Ureter (tissue), 1 donor: ENCODE measurements around the gene EEF1AKMT4. TPM values are rescaled to one million over a fixed set of nuclear protein-coding genes. Genes with fewer than 3 reads are reported as not detected.

Source experiments
- DNase-seq: peaks from one replicate; pipeline ENCODE4 v3.0.0-alpha.2; 2020; ENCODE audit warnings: low spot score
- total RNA-seq: library from RNA; stranded (reverse); gene quantifications from one replicate; pipeline ENCODE4 v1.2.4, GENCODE V29; 2023
- donor health status: DM: yes; HTN: yes; CAD: no.

The EEF1AKMT4 gene
- total RNA-seq, 1 donor from 2014 or later, result 3.1 TPM

- DNase-seq, result peak; percentile 98
Observed at GRCh38 chr3:184298759-184299487, 49.5 kb downstream of the EEF1AKMT4 start, which contains the start of gene PSMD2. Gene PSMD2, plus strand, starts transcription at chr3:184299241. Its CDS starts 26 bp downstream, at chr3:184299267.

GRCh38 chr3:184299488-184300377 is 50.3 kb downstream of the EEF1AKMT4 start:
- DNase-seq, result peak; percentile 62

- no peak for DNase-seq
Observed at GRCh38 chr3:184300378-184300720, 50.9 kb downstream of the EEF1AKMT4 start.

- no peak for DNase-seq
Observed at GRCh38 chr3:184305577-184305976, 56.1 kb downstream of the EEF1AKMT4 start.

- DNase-seq, result no peak
Observed at GRCh38 chr3:184306341-184306972, 57.0 kb downstream of the EEF1AKMT4 start.

GRCh38 chr3:184307915-184308314 is 58.4 kb downstream of the EEF1AKMT4 start:
- DNase-seq, result no peak

Other genes with a start within 250 kb of the EEF1AKMT4 start
- gene ABCC5, start 231.8 kb upstream of the EEF1AKMT4 start, total RNA-seq, result 119 TPM
- not detected for gene HTR3D, start 217.9 kb upstream of the EEF1AKMT4 start, total RNA-seq
- gene HTR3C, start 196.6 kb upstream of the EEF1AKMT4 start, total RNA-seq, result not detected
- gene HTR3E, start 152.6 kb upstream of the EEF1AKMT4 start, total RNA-seq, result not detected
- 48.6 TPM for gene EIF2B5, start 114.3 kb upstream of the EEF1AKMT4 start, total RNA-seq
- gene DVL3, start 94.3 kb upstream of the EEF1AKMT4 start, total RNA-seq, result 61.1 TPM
- gene AP2M1, start 74.8 kb upstream of the EEF1AKMT4 start, total RNA-seq, result 243 TPM
- 77.6 TPM for gene ABCF3, start 63.5 kb upstream of the EEF1AKMT4 start, total RNA-seq
- gene VWA5B2, start 20.1 kb upstream of the EEF1AKMT4 start, total RNA-seq, result not detected
- gene ALG3, start 710 bp upstream of the EEF1AKMT4 start, total RNA-seq, result 46.2 TPM
- not detected for gene CAMK2N2, start 11.9 kb downstream of the EEF1AKMT4 start, total RNA-seq
- 0.81 TPM for gene ECE2, start 26.4 kb downstream of the EEF1AKMT4 start, total RNA-seq
- gene PSMD2, start 49.6 kb downstream of the EEF1AKMT4 start, total RNA-seq, result 136 TPM
- 351 TPM for gene EIF4G1, start 64.9 kb downstream of the EEF1AKMT4 start, total RNA-seq
- gene FAM131A, start 87.9 kb downstream of the EEF1AKMT4 start, total RNA-seq, result 13.5 TPM
- 11.7 TPM for gene CLCN2, start 111.9 kb downstream of the EEF1AKMT4 start, total RNA-seq
- 79.6 TPM for gene POLR2H, start 112.0 kb downstream of the EEF1AKMT4 start, total RNA-seq
- gene THPO, start 128.5 kb downstream of the EEF1AKMT4 start, total RNA-seq, result 0.89 TPM
- 16.8 TPM for gene CHRD, start 130.4 kb downstream of the EEF1AKMT4 start, total RNA-seq